K562 (cell line): Measurements from ENCODE around the gene TSC22D1. TPM values are rescaled to one million over a fixed set of nuclear protein-coding genes. Genes with fewer than 3 reads are reported as not detected.

Source experiments
- BDP1 ChIP-seq: IDR thresholded peaks from 3 replicates; pipeline ENCODE4 v1.6.1; 2011; ENCODE audit not compliant: insufficient read length, insufficient read depth
- CHD2 ChIP-seq: IDR thresholded peaks from 2 replicates; pipeline ENCODE4 v1.6.1; 2011; ENCODE audit warnings: low read depth, low read length
- EP400 ChIP-seq: fragments of 450-650 bp; IDR thresholded peaks from 2 replicates; pipeline ENCODE4 v1.6.1; 2017; ENCODE audit warnings: antibody characterized with exemption, mild to moderate bottlenecking, moderate library complexity
- GATAD2B ChIP-seq: fragments of 450-650 bp; IDR thresholded peaks from 2 replicates; pipeline ENCODE4 v1.6.1; 2017; ENCODE audit warnings: mild to moderate bottlenecking, borderline replicate concordance
- HNRNPLL ChIP-seq: fragments of 200-400 bp; formaldehyde crosslinking; IDR thresholded peaks from 2 replicates; pipeline ENCODE4 v1.6.1; 2017; ENCODE audit warnings: low read length, low read depth, mild to moderate bottlenecking; ENCODE audit not compliant: poor library complexity, severe bottlenecking
- MYC ChIP-seq, 2 experiments: fragments of 250-450 bp in 1 of 2; sonication (Bioruptor Pico) in 1 of 2; IDR thresholded peaks; 2 replicates each; pipeline versions ENCODE4 v1.5.1 to v1.6.1; 2012 to 2021; ENCODE audit warnings: low read depth in 2 of 2, borderline replicate concordance in 1 of 2, improper control_type of control experiment in 1 of 2, low read length in 1 of 2, mild to moderate bottlenecking in 1 of 2, moderate library complexity in 1 of 2
- PML ChIP-seq: IDR thresholded peaks from 2 replicates; pipeline ENCODE4 v1.6.1; 2012; ENCODE audit warnings: low read length, inconsistent platforms
- POLR2G ChIP-seq: fragments of 200-400 bp; formaldehyde crosslinking; IDR thresholded peaks from 2 replicates; pipeline ENCODE4 v1.6.1; 2017; ENCODE audit warnings: low read depth, mild to moderate bottlenecking, antibody characterized with exemption, low read length, moderate library complexity
- ZEB2 ChIP-seq: fragments of 450-650 bp; IDR thresholded peaks from 2 replicates; pipeline ENCODE4 v1.6.1; 2016
- polyA plus RNA-seq, 8 experiments: library from polyadenylated mRNA; depleted of rRNA in 4 of 8; stranded (reverse) in 5 of 8; unstranded in 3 of 8; fragments of >200 nt; fragmentation: Nextera tagmentation in 2 of 8; fragmentation: Illumina TruSeq in 1 of 8; extraction: Ambion mirVana in 2 of 8; extraction: Trizol in 1 of 8; gene quantifications; 2 replicates each; pipeline versions ENCODE4 v1.2.1 to v1.2.3, GENCODE V29; 2011 to 2014; ENCODE audit warnings: inconsistent platforms in 1 of 8, missing spikeins in 1 of 8
- total RNA-seq, 7 experiments: library from RNA; depleted of rRNA in 6 of 7; stranded (reverse); fragments of >200 nt in 6 of 7; fragmentation: Illumina TruSeq in 2 of 7; extraction: Trizol in 2 of 7; gene quantifications; 2 replicates each; pipeline versions ENCODE4 v1.2.1 to v1.2.3, GENCODE V29; 2011 to 2021; ENCODE audit warnings: low replicate concordance in 1 of 7
- TF ChIP-seq, protein P1 (sequence below), 3 experiments: fragments of 200-800 bp in 1 of 3; fragments of 250-450 bp in 1 of 3; fragments of 450-650 bp in 1 of 3; sonication (Bioruptor Pico) in 1 of 3; sonication (Bioruptor generic) in 1 of 3; formaldehyde crosslinking in 1 of 3; IDR thresholded peaks; 2 replicates each; pipeline versions ENCODE4 v1.6.1 to v1.8.0; 2016 to 2022; ENCODE audit warnings: mild to moderate bottlenecking in 2 of 3, missing genetic modification characterization in 2 of 3, missing compliant biosample characterization in 1 of 3, moderate library complexity in 1 of 3
- TF ChIP-seq, protein P2 (sequence below), 2 experiments: fragments of 450-650 bp; conservative IDR thresholded peaks; 2 replicates each; pipeline ENCODE4 v1.6.1; 2017; ENCODE audit warnings: mild to moderate bottlenecking in 2 of 2, moderate library complexity in 2 of 2
- TF ChIP-seq, protein P3 (sequence below): fragments of 450-650 bp; IDR thresholded peaks from 2 replicates; pipeline ENCODE4 v1.6.1; 2016; ENCODE audit warnings: low read depth, mild to moderate bottlenecking, moderate library complexity
- TF ChIP-seq, protein P4 (sequence below): fragments of 450-650 bp; formaldehyde crosslinking; IDR thresholded peaks from 2 replicates; pipeline ENCODE4 v1.4.0; 2020; ENCODE audit warnings: mild to moderate bottlenecking, moderate library complexity
- TF ChIP-seq, protein P5 (sequence below): IDR thresholded peaks from 2 replicates; pipeline ENCODE4 v1.6.1; 2014; ENCODE audit warnings: antibody characterized with exemption

Gene TSC22D1
- total and polyA plus RNA-seq, 9 of the 15 experiments (the other 6 are each of a cell fraction or from before 2014, with no cell fraction given), result 2.6 to 19.8 (median 8.4) TPM

DNA sequence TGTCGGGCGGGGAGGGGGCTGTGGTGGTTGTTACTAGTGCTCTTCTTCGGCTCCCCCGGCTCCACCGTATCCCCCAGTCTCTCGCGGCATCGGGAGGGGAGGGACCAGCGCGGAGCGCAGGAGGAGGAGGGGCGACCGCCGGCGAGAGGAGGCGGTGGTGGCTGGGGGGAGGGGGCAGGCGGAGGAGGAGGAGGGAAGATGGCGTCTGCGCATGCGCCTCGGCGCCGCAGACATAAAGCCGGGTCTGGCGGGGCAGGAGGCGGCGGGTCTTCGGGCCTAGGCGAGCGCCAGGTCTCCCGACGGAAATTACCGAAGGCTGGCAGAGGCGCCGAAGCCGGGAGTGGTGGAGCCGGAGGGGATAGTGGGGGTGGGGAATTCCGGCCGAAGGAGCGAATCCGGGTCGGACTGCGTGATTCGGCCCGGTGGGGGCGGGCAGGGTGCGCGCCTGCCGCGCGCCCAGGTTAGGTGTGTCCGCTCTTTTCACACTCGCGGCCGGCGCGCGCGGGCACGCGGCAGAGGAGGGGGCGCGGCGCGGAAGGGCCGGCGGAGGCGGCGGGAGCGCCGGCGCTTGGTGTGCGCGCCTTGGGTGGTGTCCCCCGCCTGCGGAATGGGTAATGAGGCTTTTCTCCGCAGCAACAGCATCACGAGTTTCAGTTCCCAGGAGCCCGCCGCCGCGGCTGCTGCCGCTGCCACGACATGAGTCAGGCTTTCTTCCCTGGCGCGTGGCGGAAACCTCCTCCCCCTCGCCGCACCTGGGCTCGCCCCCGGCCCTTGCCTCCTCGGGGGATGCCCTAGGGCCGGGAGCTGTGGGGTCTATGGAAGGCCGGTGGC lies 1.3 kb upstream of the TSC22D1 start (continued):
- TF ChIP-seq, protein P1, sequence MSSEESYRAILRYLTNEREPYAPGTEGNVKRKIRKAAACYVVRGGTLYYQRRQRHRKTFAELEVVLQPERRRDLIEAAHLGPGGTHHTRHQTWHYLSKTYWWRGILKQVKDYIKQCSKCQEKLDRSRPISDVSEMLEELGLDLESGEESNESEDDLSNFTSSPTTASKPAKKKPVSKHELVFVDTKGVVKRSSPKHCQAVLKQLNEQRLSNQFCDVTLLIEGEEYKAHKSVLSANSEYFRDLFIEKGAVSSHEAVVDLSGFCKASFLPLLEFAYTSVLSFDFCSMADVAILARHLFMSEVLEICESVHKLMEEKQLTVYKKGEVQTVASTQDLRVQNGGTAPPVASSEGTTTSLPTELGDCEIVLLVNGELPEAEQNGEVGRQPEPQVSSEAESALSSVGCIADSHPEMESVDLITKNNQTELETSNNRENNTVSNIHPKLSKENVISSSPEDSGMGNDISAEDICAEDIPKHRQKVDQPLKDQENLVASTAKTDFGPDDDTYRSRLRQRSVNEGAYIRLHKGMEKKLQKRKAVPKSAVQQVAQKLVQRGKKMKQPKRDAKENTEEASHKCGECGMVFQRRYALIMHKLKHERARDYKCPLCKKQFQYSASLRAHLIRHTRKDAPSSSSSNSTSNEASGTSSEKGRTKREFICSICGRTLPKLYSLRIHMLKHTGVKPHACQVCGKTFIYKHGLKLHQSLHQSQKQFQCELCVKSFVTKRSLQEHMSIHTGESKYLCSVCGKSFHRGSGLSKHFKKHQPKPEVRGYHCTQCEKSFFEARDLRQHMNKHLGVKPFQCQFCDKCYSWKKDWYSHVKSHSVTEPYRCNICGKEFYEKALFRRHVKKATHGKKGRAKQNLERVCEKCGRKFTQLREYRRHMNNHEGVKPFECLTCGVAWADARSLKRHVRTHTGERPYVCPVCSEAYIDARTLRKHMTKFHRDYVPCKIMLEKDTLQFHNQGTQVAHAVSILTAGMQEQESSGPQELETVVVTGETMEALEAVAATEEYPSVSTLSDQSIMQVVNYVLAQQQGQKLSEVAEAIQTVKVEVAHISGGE (CRISPR knock-in tag; IDR thresholded peaks at IDR 0.05), result peak in 1 of 3 experiments; percentile 61; a peak in 2 of 6 replicates
- TF ChIP-seq EP400 (peak; percentile 80), CHD2 (peak; percentile 31; the same call in 1 of the 2 replicates), MYC (IDR thresholded peaks at IDR 0.05; ENCODE audit: low read depth, low read length) (peak; percentile 85), MYC (CRISPR knock-in tag; IDR thresholded peaks at IDR 0.05; ENCODE audit: borderline replicate concordance, low read depth) (no peak), GATAD2B (0 out of 2 replicates have a peak, but pooled peaks have one; percentile 69), HNRNPLL (peak; percentile 66), POLR2G (peak; percentile 88), ZEB2 (0 out of 2 replicates have a peak, but pooled peaks have one; percentile 24), BDP1 (no peak), PML (no peak)
- TF ChIP-seq, protein P2, sequence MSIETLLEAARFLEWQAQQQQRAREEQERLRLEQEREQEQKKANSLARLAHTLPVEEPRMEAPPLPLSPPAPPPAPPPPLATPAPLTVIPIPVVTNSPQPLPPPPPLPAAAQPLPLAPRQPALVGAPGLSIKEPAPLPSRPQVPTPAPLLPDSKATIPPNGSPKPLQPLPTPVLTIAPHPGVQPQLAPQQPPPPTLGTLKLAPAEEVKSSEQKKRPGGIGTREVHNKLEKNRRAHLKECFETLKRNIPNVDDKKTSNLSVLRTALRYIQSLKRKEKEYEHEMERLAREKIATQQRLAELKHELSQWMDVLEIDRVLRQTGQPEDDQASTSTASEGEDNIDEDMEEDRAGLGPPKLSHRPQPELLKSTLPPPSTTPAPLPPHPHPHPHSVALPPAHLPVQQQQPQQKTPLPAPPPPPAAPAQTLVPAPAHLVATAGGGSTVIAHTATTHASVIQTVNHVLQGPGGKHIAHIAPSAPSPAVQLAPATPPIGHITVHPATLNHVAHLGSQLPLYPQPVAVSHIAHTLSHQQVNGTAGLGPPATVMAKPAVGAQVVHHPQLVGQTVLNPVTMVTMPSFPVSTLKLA (conservative IDR thresholded peaks at IDR 0.05), result peak; percentile 49 to 74; a peak in 2 of 4 replicates
- TF ChIP-seq, protein P3, sequence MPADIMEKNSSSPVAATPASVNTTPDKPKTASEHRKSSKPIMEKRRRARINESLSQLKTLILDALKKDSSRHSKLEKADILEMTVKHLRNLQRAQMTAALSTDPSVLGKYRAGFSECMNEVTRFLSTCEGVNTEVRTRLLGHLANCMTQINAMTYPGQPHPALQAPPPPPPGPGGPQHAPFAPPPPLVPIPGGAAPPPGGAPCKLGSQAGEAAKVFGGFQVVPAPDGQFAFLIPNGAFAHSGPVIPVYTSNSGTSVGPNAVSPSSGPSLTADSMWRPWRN, result peak; percentile 85
- TF ChIP-seq, protein P4, sequence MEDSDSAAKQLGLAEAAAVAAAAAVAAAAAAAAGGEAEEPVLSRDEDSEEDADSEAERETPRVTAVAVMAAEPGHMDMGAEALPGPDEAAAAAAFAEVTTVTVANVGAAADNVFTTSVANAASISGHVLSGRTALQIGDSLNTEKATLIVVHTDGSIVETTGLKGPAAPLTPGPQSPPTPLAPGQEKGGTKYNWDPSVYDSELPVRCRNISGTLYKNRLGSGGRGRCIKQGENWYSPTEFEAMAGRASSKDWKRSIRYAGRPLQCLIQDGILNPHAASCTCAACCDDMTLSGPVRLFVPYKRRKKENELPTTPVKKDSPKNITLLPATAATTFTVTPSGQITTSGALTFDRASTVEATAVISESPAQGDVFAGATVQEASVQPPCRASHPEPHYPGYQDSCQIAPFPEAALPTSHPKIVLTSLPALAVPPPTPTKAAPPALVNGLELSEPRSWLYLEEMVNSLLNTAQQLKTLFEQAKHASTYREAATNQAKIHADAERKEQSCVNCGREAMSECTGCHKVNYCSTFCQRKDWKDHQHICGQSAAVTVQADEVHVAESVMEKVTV (CRISPR knock-in tag), result peak; percentile 38; the same call in 1 of the 2 replicates
- TF ChIP-seq, protein P5, sequence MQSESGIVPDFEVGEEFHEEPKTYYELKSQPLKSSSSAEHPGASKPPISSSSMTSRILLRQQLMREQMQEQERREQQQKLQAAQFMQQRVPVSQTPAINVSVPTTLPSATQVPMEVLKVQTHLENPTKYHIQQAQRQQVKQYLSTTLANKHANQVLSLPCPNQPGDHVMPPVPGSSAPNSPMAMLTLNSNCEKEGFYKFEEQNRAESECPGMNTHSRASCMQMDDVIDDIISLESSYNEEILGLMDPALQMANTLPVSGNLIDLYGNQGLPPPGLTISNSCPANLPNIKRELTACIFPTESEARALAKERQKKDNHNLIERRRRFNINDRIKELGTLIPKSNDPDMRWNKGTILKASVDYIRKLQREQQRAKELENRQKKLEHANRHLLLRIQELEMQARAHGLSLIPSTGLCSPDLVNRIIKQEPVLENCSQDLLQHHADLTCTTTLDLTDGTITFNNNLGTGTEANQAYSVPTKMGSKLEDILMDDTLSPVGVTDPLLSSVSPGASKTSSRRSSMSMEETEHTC, result peak; percentile 77; the same call in 1 of the 2 replicates
